ENCODE results near the gene CLEC16A. TPM values are rescaled to one million over a fixed set of nuclear protein-coding genes. Genes with fewer than 3 reads are reported as not detected.

Gene CLEC16A
- total and polyA plus RNA-seq, 9 of the 15 experiments (the other 6 are each of a cell fraction or from before 2014, with no cell fraction given) = 1.00 to 22.3 (median 10.0) TPM

GRCh38 chr16:10995565-10995964 lies 51.2 kb downstream of the CLEC16A start (continued):
- TF ChIP-seq GABPB1 (CRISPR knock-in tag; IDR thresholded peaks at IDR 0.05) (no peak), ZNF121 (CRISPR knock-in tag; conservative IDR thresholded peaks at IDR 0.05) (no peak), MAFG (tag; conservative IDR thresholded peaks at IDR 0.05) (no peak), ZNF175 (CRISPR knock-in tag; IDR thresholded peaks at IDR 0.05; ENCODE audit: low read depth) (no peak), KAT7 (CRISPR knock-in tag; IDR thresholded peaks at IDR 0.05; ENCODE audit: borderline replicate concordance) (no peak), ARNT (IDR thresholded peaks at IDR 0.05) (no peak), HES1 (IDR thresholded peaks at IDR 0.05; ENCODE audit: low read depth) (no peak)
- TF ChIP-seq, protein P1, sequence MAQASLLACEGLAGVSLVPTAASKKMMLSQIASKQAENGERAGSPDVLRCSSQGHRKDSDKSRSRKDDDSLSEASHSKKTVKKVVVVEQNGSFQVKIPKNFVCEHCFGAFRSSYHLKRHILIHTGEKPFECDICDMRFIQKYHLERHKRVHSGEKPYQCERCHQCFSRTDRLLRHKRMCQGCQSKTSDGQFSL (CRISPR knock-in tag; IDR thresholded peaks at IDR 0.05) = no peak
- TF ChIP-seq, protein P1 (tag; IDR thresholded peaks at IDR 0.05) = no peak
- TF ChIP-seq, protein P2, sequence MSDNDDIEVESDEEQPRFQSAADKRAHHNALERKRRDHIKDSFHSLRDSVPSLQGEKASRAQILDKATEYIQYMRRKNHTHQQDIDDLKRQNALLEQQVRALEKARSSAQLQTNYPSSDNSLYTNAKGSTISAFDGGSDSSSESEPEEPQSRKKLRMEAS (CRISPR knock-in tag; IDR thresholded peaks at IDR 0.05) = no peak

- H3K9me3 ChIP-seq (replicated peaks; ENCODE audit: control insufficient read depth, insufficient read depth, low read depth, low read length) = no peaks in the 10 kb centered on the region
- H3K79me2 ChIP-seq (ENCODE audit: control insufficient read depth, insufficient read depth, low read length) = no peaks in the 10 kb centered on the region; the same call in 2 of the 3 replicates
- ATAC-seq = no peak
- WGBS (ENCODE audit: insufficient coverage, low coverage, missing lambda C conversion rate) = 77% methylated on average over 4 of the region's 4 CpGs
- in situ Hi-C loops (cut with MboI) = no loop called here
- intact Hi-C loops (cut with micrococcal nuclease) = no loop called here
- H3K4me3 ChIP-seq = no peak overlapping the region
- peaks cover 28% of the 10 kb centered on the region for H3K36me3 ChIP-seq (ENCODE audit: control insufficient read depth, insufficient read depth, low read length)
- no peak for DNase-seq (ENCODE audit: extremely low read depth in 1 of 4, low spot score in 3 of 4)
- ChIA-PET POLR2A (no interaction called here), CTCF (ENCODE audit: low intra/inter-chr PET ratio) (no interaction called here)
- peaks cover 7 to 10% of the 10 kb centered on the region in 2 experiments; a peak in 4 of 5 replicates for H3K4me1 ChIP-seq (replicated peaks in 1 of 2; ENCODE audit: control insufficient read depth in 2 of 2, insufficient read depth in 2 of 2, low read length in 2 of 2)
- H3K27me3 ChIP-seq (ENCODE audit: control insufficient read depth in 2 of 2, insufficient read depth in 2 of 2, low read length in 2 of 2) = no peaks in the 10 kb centered on the region
- no peak overlapping the region for H3K9ac ChIP-seq (ENCODE audit: insufficient read depth in 1 of 2, low read depth in 2 of 2, low read length in 2 of 2)
- H3K9me1 ChIP-seq (ENCODE audit: control insufficient read depth, insufficient read depth, low read length) = peaks cover 2% of the 10 kb centered on the region
- H2AFZ ChIP-seq (ENCODE audit: low read depth, low read length) = no peak overlapping the region
- H3K4me2 ChIP-seq (ENCODE audit: insufficient read depth, low read length) = no peak overlapping the region
- no peak for FAIRE-seq
- no peak overlapping the region for H3K27ac ChIP-seq (ENCODE audit: extremely low read depth, low read depth, low read length)
- H4K20me1 ChIP-seq (replicated peaks; ENCODE audit: control insufficient read depth, insufficient read depth, low read length) = no peaks in the 10 kb centered on the region
- no TSS peak for BruUV-seq (replicated peaks)
- TF ChIP-seq ARID2 (IDR thresholded peaks at IDR 0.05) = no peak
- no peak for TF ChIP-seq RB1 (IDR thresholded peaks at IDR 0.05; ENCODE audit: low read depth)
- no peak for TF ChIP-seq ESRRB (CRISPR knock-in tag; IDR thresholded peaks at IDR 0.05; ENCODE audit: borderline replicate concordance)
- TF ChIP-seq, protein P3, sequence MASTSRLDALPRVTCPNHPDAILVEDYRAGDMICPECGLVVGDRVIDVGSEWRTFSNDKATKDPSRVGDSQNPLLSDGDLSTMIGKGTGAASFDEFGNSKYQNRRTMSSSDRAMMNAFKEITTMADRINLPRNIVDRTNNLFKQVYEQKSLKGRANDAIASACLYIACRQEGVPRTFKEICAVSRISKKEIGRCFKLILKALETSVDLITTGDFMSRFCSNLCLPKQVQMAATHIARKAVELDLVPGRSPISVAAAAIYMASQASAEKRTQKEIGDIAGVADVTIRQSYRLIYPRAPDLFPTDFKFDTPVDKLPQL (IDR thresholded peaks at IDR 0.05; ENCODE audit: extremely low read depth, insufficient read length) = no peak
- TF ChIP-seq, protein P4, sequence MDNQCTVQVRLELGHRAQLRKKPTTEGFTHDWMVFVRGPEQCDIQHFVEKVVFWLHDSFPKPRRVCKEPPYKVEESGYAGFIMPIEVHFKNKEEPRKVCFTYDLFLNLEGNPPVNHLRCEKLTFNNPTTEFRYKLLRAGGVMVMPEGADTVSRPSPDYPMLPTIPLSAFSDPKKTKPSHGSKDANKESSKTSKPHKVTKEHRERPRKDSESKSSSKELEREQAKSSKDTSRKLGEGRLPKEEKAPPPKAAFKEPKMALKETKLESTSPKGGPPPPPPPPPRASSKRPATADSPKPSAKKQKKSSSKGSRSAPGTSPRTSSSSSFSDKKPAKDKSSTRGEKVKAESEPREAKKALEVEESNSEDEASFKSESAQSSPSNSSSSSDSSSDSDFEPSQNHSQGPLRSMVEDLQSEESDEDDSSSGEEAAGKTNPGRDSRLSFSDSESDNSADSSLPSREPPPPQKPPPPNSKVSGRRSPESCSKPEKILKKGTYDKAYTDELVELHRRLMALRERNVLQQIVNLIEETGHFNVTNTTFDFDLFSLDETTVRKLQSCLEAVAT (IDR thresholded peaks at IDR 0.05) = no peak
- no peak for TF ChIP-seq JUNB (CRISPR knock-in tag; conservative IDR thresholded peaks at IDR 0.05)
- TF ChIP-seq SIRT6 (IDR thresholded peaks at IDR 0.05; ENCODE audit: low read depth, low read length) = no peak
- TF ChIP-seq ZNF444 (CRISPR knock-in tag; IDR thresholded peaks at IDR 0.05) = no peak
These were observed 53.1 kb downstream of the CLEC16A start for GRCh38 chr16:10997485-10997884.

All from K562 (cell line).